ENCODE data around the gene CLK4.

The CLK4 gene

DNA sequence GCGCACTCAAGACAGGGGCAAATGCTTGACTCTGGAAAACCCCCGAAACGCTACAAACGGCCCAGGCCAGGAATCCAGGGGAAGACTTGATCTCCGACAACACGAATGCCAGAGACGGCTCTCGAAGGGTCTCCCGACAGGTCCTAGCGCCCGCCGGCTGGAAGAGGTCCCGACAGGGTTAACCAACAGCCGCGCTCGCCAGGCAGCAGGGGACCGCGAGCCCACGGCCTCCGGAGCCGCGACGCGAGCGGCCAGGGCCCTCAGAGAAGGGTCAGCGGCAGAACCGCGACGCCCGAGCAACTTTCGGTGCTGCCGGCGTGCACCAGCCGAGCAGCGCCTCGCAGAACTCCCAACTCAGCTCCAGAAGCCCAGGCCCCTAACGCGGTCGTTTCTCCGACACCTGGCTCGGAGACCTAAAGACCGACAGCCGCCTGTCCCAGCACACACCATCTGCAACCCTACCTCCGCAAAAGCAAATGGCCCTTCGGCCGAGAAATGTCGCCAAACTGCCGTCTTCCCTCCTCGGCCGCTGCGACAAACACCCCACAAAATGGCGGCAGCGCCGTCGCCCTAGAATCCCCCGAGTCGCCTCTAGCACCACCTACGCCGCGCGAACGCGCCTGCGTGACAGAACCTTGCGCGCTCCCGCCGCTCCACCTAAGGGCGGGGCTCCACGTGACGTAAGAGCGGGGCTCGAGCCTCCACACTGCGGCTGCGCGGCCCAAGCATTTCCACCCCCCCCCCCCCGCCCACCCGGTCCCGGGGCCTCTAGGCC is at the start of gene CLK4:
CLK4 (minus strand) TSS at position 567 of the 775 bp plus-strand sequence. CDS start 3,634 bp downstream, outside the sequence.
- Histone ChIP-seq H3K9me3 (no peaks in the 10 kb centered on the region), H3K4me3 (peak within 1 kb of the TSS; percentile 78), H3K27ac (peak within 1 kb of the TSS; percentile 88), H3K4me2 (peak within 1 kb of the TSS; percentile 88), H3K4me1 (peaks cover 28% of the 10 kb centered on the region), H3K36me3 (peaks cover 18% of the 10 kb centered on the region), H4K20me1 (peaks cover 33% of the 10 kb centered on the region), H3K9ac (peak within 1 kb of the TSS; percentile 91), H3K27me3 (no peaks in the 10 kb centered on the region)
- no peak for TF ChIP-seq Cebpa-rat (IDR thresholded peaks at IDR 0.05)

DNA sequence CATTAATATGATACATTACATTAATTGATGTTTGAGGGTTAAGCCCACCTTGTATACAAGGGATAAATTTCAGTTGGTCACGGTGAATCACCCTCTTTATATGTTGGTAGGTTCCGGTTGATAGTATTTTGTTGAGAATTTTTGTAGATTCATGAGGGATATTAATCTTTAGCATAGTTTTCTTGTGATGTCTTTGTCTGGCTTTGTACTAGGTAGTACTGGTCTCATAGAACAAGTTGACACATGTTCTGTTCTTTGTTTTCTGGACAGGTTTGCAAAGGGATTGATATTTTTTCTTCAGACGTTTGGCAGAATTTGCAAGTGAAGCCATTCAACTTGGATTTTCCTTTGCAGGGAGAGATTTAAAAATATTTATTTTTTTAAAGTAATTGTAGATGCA is 49.1 kb upstream of the CLK4 start:
- H4K20me1 ChIP-seq, result no peaks in the 10 kb centered on the region
- H3K4me2 ChIP-seq, result no peak overlapping the region
- no peak overlapping the region for H3K9ac ChIP-seq
- no peaks in the 10 kb centered on the region for H3K36me3 ChIP-seq
- H3K27ac ChIP-seq, result no peak overlapping the region
- H3K4me3 ChIP-seq, result no peak overlapping the region
- no peaks in the 10 kb centered on the region for H3K27me3 ChIP-seq
- H3K9me3 ChIP-seq, result no peaks in the 10 kb centered on the region; the same call in 1 of the 2 replicates
- TF ChIP-seq Cebpa-rat (IDR thresholded peaks at IDR 0.05), result no peak
- H3K4me1 ChIP-seq, result no peaks in the 10 kb centered on the region

DNA sequence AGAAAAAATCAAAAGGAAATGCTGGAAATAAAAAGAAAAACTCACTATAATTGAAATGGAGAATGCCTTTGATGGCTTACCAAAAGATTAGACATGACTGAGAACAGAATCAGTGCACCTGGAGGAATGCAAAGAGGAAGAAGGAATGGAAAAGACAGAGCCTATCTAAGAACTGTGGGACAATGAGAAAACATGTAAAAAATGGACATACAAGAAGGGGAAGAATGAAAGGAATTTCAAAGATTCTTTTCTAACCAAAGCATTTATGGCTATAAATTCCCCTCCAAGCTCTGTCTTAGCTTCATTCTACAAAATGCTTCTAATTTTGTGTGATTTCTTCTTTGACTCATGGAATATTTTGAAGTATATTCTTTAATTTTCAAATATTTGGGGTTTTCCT is 47.5 kb upstream of the CLK4 start:
- Histone ChIP-seq H3K27me3 (no peaks in the 10 kb centered on the region), H3K4me3 (no peak overlapping the region), H3K9me3 (no peaks in the 10 kb centered on the region; the same call in 1 of the 2 replicates), H4K20me1 (no peaks in the 10 kb centered on the region), H3K9ac (no peak overlapping the region), H3K27ac (no peak overlapping the region), H3K4me1 (no peaks in the 10 kb centered on the region), H3K36me3 (no peaks in the 10 kb centered on the region), H3K4me2 (no peak overlapping the region)
- no peak for TF ChIP-seq Cebpa-rat (IDR thresholded peaks at IDR 0.05)

DNA sequence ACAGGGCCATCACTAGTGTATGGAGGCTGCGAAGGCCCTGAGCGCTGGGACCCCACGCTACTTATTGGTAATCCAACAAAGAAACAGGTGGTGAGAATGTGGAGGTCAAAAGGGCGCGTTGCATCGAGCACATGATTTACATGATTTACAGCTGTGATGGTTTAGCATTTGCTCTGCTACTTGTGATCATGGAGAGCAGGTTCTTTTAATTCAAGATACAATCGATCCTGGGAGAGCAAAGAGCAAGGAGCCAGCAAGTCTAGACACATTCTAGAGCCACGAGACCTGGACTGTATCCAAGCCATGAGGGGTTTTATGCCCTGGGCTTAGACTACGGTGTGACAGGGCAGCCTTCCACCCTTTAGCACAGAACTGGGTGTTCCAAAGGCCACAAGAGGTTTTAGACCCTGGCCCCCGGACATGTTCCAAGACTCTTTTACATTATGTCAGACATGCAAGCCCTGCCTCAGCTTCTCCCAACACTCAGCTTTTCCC is 47.0 kb upstream of the CLK4 start:
- no peak overlapping the region for H3K4me2 ChIP-seq
- H3K9me3 ChIP-seq, result no peaks in the 10 kb centered on the region; the same call in 1 of the 2 replicates
- H3K4me1 ChIP-seq, result no peaks in the 10 kb centered on the region
- no peak overlapping the region for H3K9ac ChIP-seq
- TF ChIP-seq Cebpa-rat (IDR thresholded peaks at IDR 0.05), result no peak
- no peak overlapping the region for H3K27ac ChIP-seq
- H3K36me3 ChIP-seq, result no peaks in the 10 kb centered on the region
- no peaks in the 10 kb centered on the region for H4K20me1 ChIP-seq
- no peak overlapping the region for H3K4me3 ChIP-seq
- no peaks in the 10 kb centered on the region for H3K27me3 ChIP-seq

DNA sequence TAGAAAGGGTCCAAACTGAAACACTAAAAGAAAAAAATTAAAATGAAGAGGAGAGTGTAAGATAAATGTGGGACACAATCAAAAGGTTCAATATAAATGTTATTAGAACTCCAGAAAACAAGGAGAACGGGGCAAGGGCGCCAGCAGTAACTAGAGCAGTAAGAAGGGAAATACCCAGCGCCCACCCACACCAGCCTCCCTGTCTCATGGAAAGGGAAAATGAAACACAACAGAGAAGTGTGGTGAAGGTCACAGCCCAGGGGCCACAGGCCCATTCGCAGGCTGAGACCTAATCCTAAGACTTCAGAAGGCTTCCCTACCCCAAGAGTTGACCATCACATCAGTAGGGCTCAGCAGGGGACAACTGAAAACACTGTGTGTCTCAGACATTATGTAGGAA is 45.8 kb upstream of the CLK4 start:
- Histone ChIP-seq H3K4me2 (no peak overlapping the region), H4K20me1 (no peaks in the 10 kb centered on the region), H3K9ac (no peak overlapping the region), H3K27me3 (no peaks in the 10 kb centered on the region), H3K4me3 (no peak overlapping the region), H3K36me3 (no peaks in the 10 kb centered on the region), H3K9me3 (no peaks in the 10 kb centered on the region), H3K4me1 (peaks cover 10% of the 10 kb centered on the region), H3K27ac (no peak overlapping the region)
- TF ChIP-seq Cebpa-rat (IDR thresholded peaks at IDR 0.05), result no peak

DNA sequence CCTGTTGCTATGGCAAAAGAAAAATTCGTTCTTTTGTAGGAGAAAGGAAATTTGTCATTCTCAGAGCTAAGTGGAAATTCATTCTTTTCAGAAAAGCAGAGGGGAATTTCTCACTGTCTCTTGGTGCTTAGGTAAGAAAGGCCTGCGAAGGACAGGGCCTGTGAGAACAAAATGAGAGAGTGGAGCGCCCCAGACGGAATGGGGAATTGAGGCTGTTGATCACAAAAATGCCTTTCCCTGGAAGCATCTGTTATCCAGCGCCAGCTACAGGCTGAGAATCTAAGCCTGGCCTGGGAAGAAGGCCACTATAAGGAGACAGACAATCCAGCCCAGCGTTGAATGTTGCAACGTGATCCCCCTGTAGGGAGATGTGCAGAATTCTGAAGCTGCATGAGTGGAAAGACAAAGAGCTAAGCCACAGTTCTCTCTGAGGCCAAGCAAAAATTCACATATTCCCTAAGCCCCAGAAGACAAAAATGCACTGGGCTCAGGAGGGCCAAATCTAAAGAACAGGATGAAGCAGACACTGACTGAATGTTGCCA is 44.8 kb upstream of the CLK4 start:
- H3K27ac ChIP-seq, result no peak overlapping the region
- no peak overlapping the region for H3K4me3 ChIP-seq
- no peak for TF ChIP-seq Cebpa-rat (IDR thresholded peaks at IDR 0.05)
- H3K4me2 ChIP-seq, result no peak overlapping the region
- no peaks in the 10 kb centered on the region for H3K36me3 ChIP-seq
- H3K27me3 ChIP-seq, result no peaks in the 10 kb centered on the region
- H3K4me1 ChIP-seq, result peaks cover 18% of the 10 kb centered on the region
- H3K9me3 ChIP-seq, result no peaks in the 10 kb centered on the region
- no peaks in the 10 kb centered on the region for H4K20me1 ChIP-seq
- no peak overlapping the region for H3K9ac ChIP-seq

DNA sequence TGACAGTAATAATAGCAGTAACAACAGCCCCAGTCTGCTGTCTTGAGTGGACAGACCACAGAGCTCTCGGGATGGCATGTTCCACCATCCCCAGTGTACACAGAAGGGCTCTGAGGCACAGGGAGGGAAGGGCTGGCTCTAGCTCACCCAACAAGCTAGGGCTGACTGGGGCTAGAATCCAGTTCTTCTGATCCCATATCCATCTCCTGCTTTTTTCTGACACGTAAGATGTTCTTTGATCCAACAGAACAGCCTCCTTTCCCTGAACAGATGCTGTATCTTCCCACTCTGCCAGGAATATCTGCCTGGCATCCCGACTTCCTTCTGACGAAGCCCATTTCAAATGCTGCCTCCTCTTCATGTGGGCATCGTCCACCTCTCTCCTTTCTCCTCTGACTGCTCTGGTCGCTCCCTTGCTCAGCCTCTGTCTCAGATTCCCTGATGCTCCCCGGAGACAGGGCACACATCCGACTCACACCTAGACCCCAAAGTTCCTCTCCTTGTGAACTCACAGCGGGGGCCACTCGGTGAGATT is 43.6 kb upstream of the CLK4 start:
- no peaks in the 10 kb centered on the region for H3K36me3 ChIP-seq
- H3K9ac ChIP-seq, result no peak overlapping the region
- H4K20me1 ChIP-seq, result no peaks in the 10 kb centered on the region

DNA sequence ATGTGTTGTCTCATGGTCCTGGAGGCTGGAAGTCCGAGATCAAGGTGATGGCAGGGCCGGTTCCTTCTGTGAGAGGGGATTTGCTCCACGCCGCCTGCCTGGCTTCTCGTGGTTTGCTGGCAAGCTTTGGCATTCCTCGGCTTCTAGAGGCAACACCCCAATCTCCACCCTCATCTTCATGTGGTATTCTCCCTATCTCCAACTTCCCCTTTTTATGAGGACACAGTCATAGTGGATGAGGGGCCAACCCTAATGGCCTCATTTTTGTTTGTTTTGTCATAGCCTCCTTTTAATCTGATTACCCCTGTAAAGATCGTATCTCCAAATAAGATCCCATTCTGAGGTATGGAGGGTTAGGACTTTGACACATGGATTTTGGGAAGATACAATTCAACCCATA is 41.7 kb upstream of the CLK4 start:
- H3K4me3 ChIP-seq, result no peak overlapping the region
- H4K20me1 ChIP-seq, result no peaks in the 10 kb centered on the region
- no peaks in the 10 kb centered on the region for H3K36me3 ChIP-seq
- H3K9me3 ChIP-seq, result peaks cover 11% of the 10 kb centered on the region
- H3K4me1 ChIP-seq, result peaks cover 18% of the 10 kb centered on the region
- H3K27ac ChIP-seq, result no peak overlapping the region
- H3K9ac ChIP-seq, result no peak overlapping the region
- no peaks in the 10 kb centered on the region for H3K27me3 ChIP-seq
- H3K4me2 ChIP-seq, result no peak overlapping the region
- TF ChIP-seq Cebpa-rat (IDR thresholded peaks at IDR 0.05), result no peak

More for the DNA sequence above, 43.6 kb upstream of the CLK4 start:
- Histone ChIP-seq H3K9me3 (peaks cover under 1% of the 10 kb centered on the region; the same call in 1 of the 2 replicates), H3K4me3 (no peak overlapping the region), H3K4me2 (no peak overlapping the region), H3K27me3 (no peaks in the 10 kb centered on the region), H3K4me1 (peaks cover 18% of the 10 kb centered on the region), H3K27ac (no peak overlapping the region)
- TF ChIP-seq Cebpa-rat (IDR thresholded peaks at IDR 0.05), result no peak

GRCh38 chr5:178667688-178668087 is 40.8 kb upstream of the CLK4 start:
- Histone ChIP-seq H3K4me3 (no peak overlapping the region), H3K9ac (no peak overlapping the region), H3K9me3 (peaks cover 11% of the 10 kb centered on the region), H3K27ac (no peak overlapping the region), H3K36me3 (no peaks in the 10 kb centered on the region), H3K27me3 (no peaks in the 10 kb centered on the region), H3K4me2 (peak overlapping the region; percentile 77), H4K20me1 (no peaks in the 10 kb centered on the region), H3K4me1 (peaks cover 18% of the 10 kb centered on the region)
- no peak for TF ChIP-seq Cebpa-rat (IDR thresholded peaks at IDR 0.05)

GRCh38 chr5:178667101-178667500 is 40.3 kb upstream of the CLK4 start:
- peak overlapping the region; percentile 77 for H3K4me2 ChIP-seq

More at GRCh38 chr5:178667101-178667500, 40.3 kb upstream of the CLK4 start:
- no peaks in the 10 kb centered on the region for H3K36me3 ChIP-seq
- H3K9me3 ChIP-seq, result peaks cover 15% of the 10 kb centered on the region
- H3K9ac ChIP-seq, result no peak overlapping the region
- no peak overlapping the region for H3K27ac ChIP-seq
- H3K4me3 ChIP-seq, result no peak overlapping the region
- no peak for TF ChIP-seq Cebpa-rat (IDR thresholded peaks at IDR 0.05)
- H4K20me1 ChIP-seq, result no peaks in the 10 kb centered on the region
- peaks cover 18% of the 10 kb centered on the region for H3K4me1 ChIP-seq
- no peaks in the 10 kb centered on the region for H3K27me3 ChIP-seq
